ENCODE measurements around the gene MYORG.
"Not testable (repeated sequence)": the region's sequence is repeated elsewhere in the genome, so short reads cannot be mapped to it uniquely, and the experiment has no call there.

The MYORG gene

DNA sequence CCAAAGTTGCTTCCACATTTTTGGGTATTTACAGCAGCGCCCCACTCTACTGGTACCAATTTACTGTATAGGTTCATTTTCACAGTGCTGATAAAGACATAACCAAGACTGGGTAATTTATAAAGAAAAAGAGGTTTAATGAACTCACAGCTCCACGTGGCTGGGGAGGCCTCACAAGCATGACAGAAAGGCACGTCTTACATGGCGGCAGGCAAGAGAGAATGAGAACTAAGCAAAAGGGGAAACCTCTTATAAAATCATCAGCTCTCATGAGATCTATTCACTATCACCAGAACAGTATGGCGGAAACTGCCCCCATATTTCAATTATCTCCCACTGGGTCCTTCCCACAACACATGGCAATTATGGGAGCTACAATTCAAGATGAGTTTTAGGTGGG is 7.9 kb downstream of the MYORG start:
- DNase-seq (ENCODE audit: low read depth): not testable (repeated sequence)

- DNase-seq (ENCODE audit: low read depth): not testable (repeated sequence)
Measured at GRCh38 chr9:34367751-34368410, 8.8 kb downstream of the MYORG start.

- DNase-seq (ENCODE audit: low read depth): no peak
Measured at GRCh38 chr9:34366365-34366764, 10.3 kb downstream of the MYORG start.

- DNase-seq (ENCODE audit: low read depth): no peak
Measured at GRCh38 chr9:34365282-34365681, 11.4 kb downstream of the MYORG start.

- DNase-seq (ENCODE audit: low read depth): no peak
Measured at GRCh38 chr9:34363619-34364351, 12.9 kb downstream of the MYORG start.

DNA sequence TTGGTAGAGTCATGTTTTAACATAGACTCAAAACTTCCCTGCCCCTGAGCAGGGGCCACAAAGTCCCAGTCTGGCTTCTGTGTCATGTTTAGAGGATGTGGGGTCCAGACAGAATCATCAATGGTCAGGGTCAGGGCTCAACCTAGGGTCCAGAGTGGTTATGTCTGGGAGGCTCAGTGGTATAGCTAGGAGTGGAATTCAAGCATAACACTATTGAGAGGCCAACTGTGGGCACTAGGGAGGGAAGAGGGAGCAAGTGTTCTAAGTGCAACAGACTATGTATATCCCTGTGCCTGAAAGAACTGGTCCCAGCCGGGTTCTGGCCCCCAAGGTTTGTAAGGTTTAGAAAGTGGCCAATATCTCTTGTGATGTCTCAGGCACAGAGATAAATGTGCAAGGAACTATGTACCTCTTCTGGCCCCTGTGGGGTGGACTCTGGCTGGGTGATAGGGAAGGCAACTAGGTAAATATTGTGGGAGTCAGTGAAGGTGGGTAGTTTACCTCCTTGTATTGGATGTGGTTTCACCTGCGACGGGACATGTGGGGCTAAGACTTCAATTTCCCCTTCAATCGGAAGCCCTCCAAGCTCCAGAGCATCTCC is 14.0 kb downstream of the MYORG start:
- no peak for DNase-seq (ENCODE audit: low read depth)

DNA sequence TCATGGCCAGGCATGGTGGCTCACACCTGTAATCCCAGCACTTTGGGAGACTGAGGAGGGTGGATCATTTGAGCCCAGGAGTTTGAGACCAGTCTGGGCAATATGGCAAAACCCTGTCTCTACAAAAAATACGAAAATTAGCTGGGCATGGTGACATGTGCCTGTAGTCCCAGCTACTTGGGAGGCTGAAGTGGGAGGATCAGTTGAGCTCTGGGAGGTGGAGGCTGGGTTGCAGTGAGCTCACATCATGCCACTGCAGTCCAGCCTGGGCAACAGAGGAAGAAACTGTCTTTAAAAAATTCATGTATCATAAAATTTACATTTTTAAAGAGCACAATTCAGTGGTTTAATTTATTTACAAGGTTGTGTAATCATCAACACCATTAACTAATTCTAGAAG is 23.7 kb downstream of the MYORG start:
- DNase-seq (ENCODE audit: low read depth): not testable (repeated sequence)

DNA sequence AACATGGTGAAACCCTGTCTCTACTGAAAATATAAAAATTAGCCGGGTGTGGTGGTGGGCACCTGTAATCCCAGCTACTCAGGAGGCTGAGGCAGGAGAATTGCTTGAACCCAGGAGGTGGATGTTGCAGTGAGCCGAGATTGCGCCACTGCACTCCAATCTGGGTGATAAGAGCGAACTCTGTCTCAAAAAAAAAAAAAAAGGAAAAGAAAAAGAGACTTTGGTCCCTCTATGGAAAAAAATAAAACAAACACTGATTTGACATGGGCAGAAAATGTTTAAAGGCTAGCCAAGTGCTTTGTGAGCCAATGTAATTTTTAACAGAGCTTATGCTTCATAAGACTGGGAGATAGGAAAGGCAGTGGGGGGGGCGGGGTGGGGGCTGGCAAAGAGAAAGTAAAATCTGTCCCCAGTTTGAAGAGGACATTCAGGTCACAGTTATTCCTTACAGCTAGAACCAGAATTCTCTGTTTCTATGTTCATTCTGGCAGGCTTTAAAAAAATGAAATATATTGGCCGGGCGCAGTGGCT is 24.5 kb downstream of the MYORG start:
- DNase-seq (ENCODE audit: low read depth): not testable (repeated sequence)

DNA sequence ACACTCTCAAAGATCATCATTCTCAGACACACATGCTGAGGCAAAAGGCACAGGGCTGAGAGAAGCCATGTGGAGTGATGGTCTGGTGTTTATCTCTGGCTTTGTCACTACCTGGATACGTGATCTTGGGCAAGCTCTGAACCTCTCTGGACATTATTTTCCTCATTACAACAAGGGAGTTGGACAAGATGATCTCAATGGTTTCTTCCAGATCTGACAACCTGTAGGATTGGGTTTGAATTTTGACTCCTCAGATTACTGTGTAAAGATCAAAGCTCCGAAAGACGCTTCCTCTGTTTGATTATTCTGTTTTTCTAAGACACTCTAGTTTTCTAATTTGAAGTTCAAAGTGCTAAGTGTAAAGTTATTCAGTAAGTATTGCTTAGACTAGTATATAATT is 27.4 kb downstream of the MYORG start:
- DNase-seq (ENCODE audit: low read depth): no peak

- no peak for DNase-seq (ENCODE audit: low read depth)
Measured at GRCh38 chr9:34347800-34348158, 28.9 kb downstream of the MYORG start.

- DNase-seq (ENCODE audit: low read depth): no peak
Measured at GRCh38 chr9:34346873-34347799, 29.6 kb downstream of the MYORG start.

- DNase-seq (ENCODE audit: low read depth): no peak
Measured at GRCh38 chr9:34343605-34344004, 33.1 kb downstream of the MYORG start.

GRCh38 chr9:34343090-34343489 is 33.6 kb downstream of the MYORG start:
- DNase-seq (ENCODE audit: low read depth): no peak

DNA sequence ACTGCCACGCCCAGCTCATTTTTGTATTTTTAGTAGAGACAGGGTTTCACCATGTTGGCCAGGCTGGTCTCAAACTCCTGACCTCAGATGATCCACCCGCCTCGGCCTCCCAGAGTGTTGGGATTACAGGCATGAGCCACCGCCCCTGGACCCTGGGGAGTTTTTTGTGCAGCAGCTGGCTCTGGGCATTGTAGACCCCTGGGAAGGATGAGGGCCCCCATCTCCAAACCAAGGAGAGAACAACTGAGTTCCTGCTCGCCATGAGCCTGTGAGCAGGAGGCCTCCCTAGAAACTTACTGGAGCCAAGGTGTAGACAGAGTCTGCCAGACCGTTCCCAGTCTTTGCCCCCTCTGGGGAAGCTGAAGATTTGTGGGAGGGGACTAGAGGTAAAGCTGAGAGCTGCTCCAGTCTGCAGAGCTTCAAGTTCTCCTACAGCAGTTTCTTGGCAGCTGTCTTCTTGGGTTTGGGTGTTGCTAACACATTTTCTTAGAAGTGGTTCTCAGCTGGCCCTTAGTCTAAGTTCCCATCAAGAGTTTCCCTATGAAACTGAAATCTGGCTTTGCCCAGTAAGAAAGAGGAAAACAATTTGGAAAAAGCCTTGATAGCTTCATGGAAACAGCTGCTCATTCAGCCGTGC is 34.9 kb downstream of the MYORG start:
- DNase-seq (ENCODE audit: low read depth): no peak

- DNase-seq (ENCODE audit: low read depth): no peak
Measured at GRCh38 chr9:34338665-34339385, 37.9 kb downstream of the MYORG start.

- not testable (repeated sequence) for DNase-seq (ENCODE audit: low read depth)
Measured at GRCh38 chr9:34338079-34338478, 38.6 kb downstream of the MYORG start.

DNA sequence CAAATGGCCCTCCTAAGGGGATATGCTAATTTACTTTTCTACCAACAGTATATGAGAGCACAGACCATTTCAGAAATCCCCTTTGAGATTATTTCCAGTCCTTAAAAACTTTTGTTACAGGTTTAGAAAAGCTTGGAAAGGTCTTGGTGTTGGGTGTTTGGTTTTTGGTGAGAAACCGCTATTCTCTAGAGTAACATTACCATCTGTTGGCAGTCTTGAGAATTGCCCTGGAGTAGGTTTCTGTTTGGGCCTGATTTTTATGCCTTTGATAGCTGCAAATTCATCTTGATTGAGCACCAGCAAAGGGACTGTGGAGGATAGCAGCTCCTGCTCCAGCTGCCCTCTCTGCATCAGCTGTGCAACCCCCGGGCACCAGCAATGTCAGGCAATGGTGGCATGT is 39.3 kb downstream of the MYORG start:
- no peak for DNase-seq (ENCODE audit: low read depth)

GRCh38 chr9:34335376-34335775 is 41.3 kb downstream of the MYORG start:
- DNase-seq (ENCODE audit: low read depth): no peak

DNA sequence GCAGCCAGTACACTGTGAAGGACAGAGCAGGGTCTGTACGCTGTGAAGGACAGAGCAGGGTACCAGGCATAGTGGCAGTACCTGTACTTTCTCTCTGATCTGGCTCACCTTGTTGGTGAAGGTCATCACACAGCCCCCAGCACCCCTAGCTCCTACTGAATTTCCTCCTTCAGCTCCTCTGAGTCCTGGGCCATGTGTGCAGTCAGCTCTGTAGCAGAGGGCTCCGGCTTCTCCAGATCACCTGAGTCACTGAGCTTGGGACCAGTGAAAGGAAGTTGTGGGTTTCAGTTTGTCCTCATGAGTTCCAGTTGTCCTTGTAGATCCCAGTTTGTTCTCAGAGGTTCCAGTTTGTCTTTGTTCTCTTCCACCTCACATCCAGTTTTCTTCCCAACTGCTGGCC is 41.8 kb downstream of the MYORG start:
- DNase-seq (ENCODE audit: low read depth): no peak

DNA sequence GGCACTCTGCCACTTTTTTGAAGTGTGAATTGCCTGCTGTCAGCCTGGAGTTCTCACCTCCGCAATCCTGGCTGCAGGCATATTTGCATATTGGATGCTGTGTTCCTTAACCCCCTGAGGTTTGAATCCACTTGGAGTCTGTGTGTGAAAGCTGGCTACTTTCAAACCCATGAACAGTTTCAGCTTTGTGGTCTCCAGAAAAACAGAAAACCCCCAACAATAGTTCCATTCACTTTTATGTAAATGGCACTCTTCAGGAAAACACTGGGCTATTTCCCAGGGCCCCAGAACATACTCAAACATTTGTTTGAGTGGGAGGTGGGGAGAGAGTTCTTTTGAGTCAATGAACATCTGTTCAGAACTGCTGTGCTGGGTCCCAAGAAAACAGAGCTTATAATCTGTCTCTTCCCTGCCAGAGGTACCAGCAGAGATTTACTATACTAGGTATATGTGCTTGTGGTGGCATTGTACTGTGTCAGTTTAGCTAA is 42.3 kb downstream of the MYORG start:
- no peak for DNase-seq (ENCODE audit: low read depth)

- DNase-seq (ENCODE audit: low read depth): no peak
Measured at GRCh38 chr9:34333836-34334235, 42.9 kb downstream of the MYORG start.

Measured in GM04504 (cell line).